Stomach (tissue), 9 donors: Measurements from ENCODE around the gene ZFP82. TPM values are rescaled to one million over a fixed set of nuclear protein-coding genes. Genes with fewer than 3 reads are reported as not detected.

Source experiments
- DNase-seq, 2 donors: peaks; one replicate each; pipeline versions ENCODE4 v3.0.0 to v3.0.0-alpha.2; 2013 to 2019
- H3K27ac ChIP-seq, 5 donors: fragments of 200-600 bp in 4 of 5; sonication (generic) in 4 of 5; one replicate each; pipeline ENCODE4 v1.5.1; 2013 to 2019; ENCODE audit warnings: mild to moderate bottlenecking in 1 of 5, moderate library complexity in 1 of 5
- H3K27me3 ChIP-seq, 3 donors: fragments of 200-600 bp; sonication (generic); one replicate each; pipeline ENCODE4 v1.5.1; 2017 to 2019; ENCODE audit warnings: mixed run types in 1 of 3
- H3K36me3 ChIP-seq, 4 donors: fragments of 200-600 bp; sonication (generic); 1 replicate in 3 of 4; 2 replicates in 1 of 4; pipeline ENCODE4 v1.5.1; 2016 to 2019
- H3K4me1 ChIP-seq, 4 donors: fragments of 200-600 bp; sonication (generic); one replicate each; pipeline ENCODE4 v1.5.1; 2016 to 2019
- H3K4me3 ChIP-seq, 4 donors: fragments of 200-600 bp; sonication (generic) in 3 of 4; one replicate each; pipeline ENCODE4 v1.5.1; 2016 to 2019; ENCODE audit warnings: mild to moderate bottlenecking in 1 of 4
- H3K9me3 ChIP-seq, 4 donors: fragments of 200-600 bp; sonication (generic); one replicate each; pipeline ENCODE4 v1.5.1; 2016 to 2019
- EP300 ChIP-seq: sonication (generic); formaldehyde crosslinking; IDR thresholded peaks from one replicate; pipeline ENCODE4 v1.6.1; 2017; ENCODE audit warnings: antibody characterized with exemption
- POLR2A ChIP-seq, 4 donors: fragments of 450-650 bp; IDR thresholded peaks; one replicate each; pipeline ENCODE4 v1.6.1; 2016; ENCODE audit warnings: antibody characterized with exemption in 4 of 4, control low read depth in 2 of 4, mild to moderate bottlenecking in 1 of 4, moderate library complexity in 1 of 4
- POLR2AphosphoS5 ChIP-seq, 3 donors: sonication (generic); formaldehyde crosslinking; IDR thresholded peaks; one replicate each; pipeline ENCODE4 v1.6.1; 2016; ENCODE audit warnings: antibody characterized with exemption in 3 of 3
- WGBS, 5 donors: extraction: QIAGEN DNeasy Blood & Tissue Kit in 3 of 5; methylation state at CpG; one replicate each; pipeline versions ENCODE4 v1.1.5 to v1.1.7; 2013 to 2018; 5-methylcytosine and 5-hydroxymethylcytosine counted together
- intact Hi-C: fragments of 100-400 bp; cut with DNase I; formaldehyde crosslinking; loops from one replicate; pipeline ENCODE4 v1.15.1; 2023; ENCODE audit warnings: low total_unique reads
- polyA plus RNA-seq, 3 donors: library from polyadenylated mRNA; stranded (reverse); fragments of 200-250 nt; gene quantifications; one replicate each; pipeline ENCODE4 v1.2.3, GENCODE V29; 2013
- total RNA-seq, 5 donors: library from RNA; depleted of rRNA; stranded (reverse); fragments of >200 nt; gene quantifications; one replicate each; pipeline versions ENCODE4 v1.1.0 to v1.2.3, GENCODE V29; 2014 to 2016
- TF ChIP-seq, protein P1 (sequence below), 7 experiments: fragments of 450-650 bp in 4 of 7; fragments of 200-600 bp in 3 of 7; sonication (generic) in 3 of 7; IDR thresholded peaks; one replicate each; pipeline ENCODE4 v1.5.1; 2016 to 2019; ENCODE audit warnings: antibody characterized with exemption in 7 of 7, control low read depth in 2 of 7, mild to moderate bottlenecking in 1 of 7
- donor health status: healthy with polysubstance abuse.
- donor health status: Bipolar disorder and iron deficiency.
- donor health status: healthy.

The ZFP82 gene
- total and polyA plus RNA-seq, 8 donors: 0.29 to 7.3 (median 1.2) TPM

DNA sequence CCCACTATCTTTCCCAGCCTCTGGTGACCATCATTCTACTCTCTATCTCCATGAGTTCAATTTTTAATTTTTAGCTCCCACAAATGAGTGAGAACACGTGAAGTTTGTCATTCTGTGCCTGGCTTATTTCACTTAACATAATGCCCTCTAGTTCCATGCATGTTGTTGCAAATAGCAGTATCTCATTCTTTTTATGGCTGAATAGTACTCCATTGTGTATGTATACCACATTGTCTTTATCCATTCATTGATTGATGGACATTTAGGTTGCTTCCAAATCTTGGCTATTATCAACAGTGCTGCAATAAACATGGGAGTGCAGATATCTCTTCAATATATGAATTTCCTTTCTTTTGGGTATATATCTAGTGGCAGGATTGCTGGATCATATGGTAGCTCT is 22.9 kb upstream of the ZFP82 start:
- Histone ChIP-seq H3K27me3 (no peaks in the 10 kb centered on the region), H3K36me3 (peaks cover 2 to 12% (median 5%) of the 10 kb centered on the region in 4 donors), H3K9me3 (peaks cover 39 to 100% (median 82%) of the 10 kb centered on the region in 4 donors), H3K4me1 (no peaks in the 10 kb centered on the region), H3K4me3 (no peak overlapping the region), H3K27ac (no peak overlapping the region)
- 70 to 85% (median 77%) methylated on average over 1 of the region's 1 CpG for WGBS, 5 donors
- DNase-seq: no peak
- TF ChIP-seq EP300 (no peak), POLR2AphosphoS5 (IDR thresholded peaks at IDR 0.05) (no peak), POLR2A (IDR thresholded peaks at IDR 0.05) (no peak)
- TF ChIP-seq, protein P1, sequence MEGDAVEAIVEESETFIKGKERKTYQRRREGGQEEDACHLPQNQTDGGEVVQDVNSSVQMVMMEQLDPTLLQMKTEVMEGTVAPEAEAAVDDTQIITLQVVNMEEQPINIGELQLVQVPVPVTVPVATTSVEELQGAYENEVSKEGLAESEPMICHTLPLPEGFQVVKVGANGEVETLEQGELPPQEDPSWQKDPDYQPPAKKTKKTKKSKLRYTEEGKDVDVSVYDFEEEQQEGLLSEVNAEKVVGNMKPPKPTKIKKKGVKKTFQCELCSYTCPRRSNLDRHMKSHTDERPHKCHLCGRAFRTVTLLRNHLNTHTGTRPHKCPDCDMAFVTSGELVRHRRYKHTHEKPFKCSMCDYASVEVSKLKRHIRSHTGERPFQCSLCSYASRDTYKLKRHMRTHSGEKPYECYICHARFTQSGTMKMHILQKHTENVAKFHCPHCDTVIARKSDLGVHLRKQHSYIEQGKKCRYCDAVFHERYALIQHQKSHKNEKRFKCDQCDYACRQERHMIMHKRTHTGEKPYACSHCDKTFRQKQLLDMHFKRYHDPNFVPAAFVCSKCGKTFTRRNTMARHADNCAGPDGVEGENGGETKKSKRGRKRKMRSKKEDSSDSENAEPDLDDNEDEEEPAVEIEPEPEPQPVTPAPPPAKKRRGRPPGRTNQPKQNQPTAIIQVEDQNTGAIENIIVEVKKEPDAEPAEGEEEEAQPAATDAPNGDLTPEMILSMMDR (IDR thresholded peaks at IDR 0.05): no peak
- intact Hi-C loops: no loop called here

DNA sequence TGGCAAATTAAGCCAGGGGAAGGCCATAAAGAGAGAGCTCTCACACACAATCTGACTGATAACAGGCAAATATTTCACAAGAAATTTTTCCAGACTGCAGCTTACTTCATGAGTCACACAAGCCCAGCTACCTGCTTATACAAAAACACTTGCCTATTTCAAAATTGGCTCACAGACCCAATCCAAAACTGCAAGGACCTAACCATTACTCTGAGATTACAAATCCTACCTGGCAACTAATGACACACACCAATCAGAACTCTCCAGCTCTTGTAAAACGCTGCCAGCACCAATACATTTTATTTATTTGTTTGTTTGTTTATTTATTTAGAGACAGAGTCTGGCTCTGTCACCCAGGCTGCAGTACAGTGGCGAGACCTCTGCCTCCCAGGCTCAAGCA is 18.1 kb upstream of the ZFP82 start:
- Histone ChIP-seq H3K9me3 (peaks cover 12 to 96% (median 63%) of the 10 kb centered on the region in 4 donors), H3K36me3 (no peaks in the 10 kb centered on the region), H3K27ac (no peak overlapping the region), H3K27me3 (no peaks in the 10 kb centered on the region), H3K4me1 (no peaks in the 10 kb centered on the region), H3K4me3 (no peak overlapping the region)
- TF ChIP-seq EP300 (no peak), POLR2A (IDR thresholded peaks at IDR 0.05) (no peak), POLR2AphosphoS5 (IDR thresholded peaks at IDR 0.05) (no peak)
- TF ChIP-seq, protein P1 (IDR thresholded peaks at IDR 0.05): no peak
- WGBS, 5 donors: 41 to 48% (median 47%) methylated on average over 2 of the region's 2 CpGs
- no peak for DNase-seq
- intact Hi-C loops: no loop called here

DNA sequence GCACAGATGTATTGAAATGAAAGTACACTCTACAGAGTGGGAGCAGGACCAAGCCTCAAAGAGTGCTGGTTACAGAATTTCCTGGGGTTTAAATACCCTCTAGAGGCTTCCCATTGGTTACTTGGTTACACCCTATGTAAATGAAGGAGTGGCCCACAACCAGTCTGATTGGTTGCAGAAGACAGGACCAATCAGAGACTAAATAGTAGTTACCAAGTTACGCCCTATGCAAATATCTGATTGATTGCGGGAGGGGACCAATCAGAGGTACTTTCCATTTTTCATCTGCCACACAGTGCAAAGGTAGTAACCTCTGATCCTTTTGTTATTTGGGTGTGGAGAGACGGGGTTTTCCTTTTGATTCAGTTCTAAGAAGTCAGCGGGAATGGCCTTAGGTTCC is 5.5 kb upstream of the ZFP82 start:
- Histone ChIP-seq H3K36me3 (no peaks in the 10 kb centered on the region), H3K4me3 (no peak overlapping the region), H3K27ac (no peak overlapping the region), H3K4me1 (peaks cover 0 to 14% (median 5%) of the 10 kb centered on the region in 4 donors), H3K9me3 (peaks cover 4 to 65% (median 29%) of the 10 kb centered on the region in 4 donors), H3K27me3 (peaks cover 0 to 20% (median 8%) of the 10 kb centered on the region in 3 donors)
- 79 to 85% (median 81%) methylated on average over 4 of the region's 4 CpGs for WGBS, 5 donors
- intact Hi-C loops: no loop called here
- no peak for DNase-seq
- TF ChIP-seq POLR2AphosphoS5 (IDR thresholded peaks at IDR 0.05): no peak
- TF ChIP-seq EP300: no peak
- TF ChIP-seq, protein P1 (IDR thresholded peaks at IDR 0.05): no peak
- no peak for TF ChIP-seq POLR2A (IDR thresholded peaks at IDR 0.05)

DNA sequence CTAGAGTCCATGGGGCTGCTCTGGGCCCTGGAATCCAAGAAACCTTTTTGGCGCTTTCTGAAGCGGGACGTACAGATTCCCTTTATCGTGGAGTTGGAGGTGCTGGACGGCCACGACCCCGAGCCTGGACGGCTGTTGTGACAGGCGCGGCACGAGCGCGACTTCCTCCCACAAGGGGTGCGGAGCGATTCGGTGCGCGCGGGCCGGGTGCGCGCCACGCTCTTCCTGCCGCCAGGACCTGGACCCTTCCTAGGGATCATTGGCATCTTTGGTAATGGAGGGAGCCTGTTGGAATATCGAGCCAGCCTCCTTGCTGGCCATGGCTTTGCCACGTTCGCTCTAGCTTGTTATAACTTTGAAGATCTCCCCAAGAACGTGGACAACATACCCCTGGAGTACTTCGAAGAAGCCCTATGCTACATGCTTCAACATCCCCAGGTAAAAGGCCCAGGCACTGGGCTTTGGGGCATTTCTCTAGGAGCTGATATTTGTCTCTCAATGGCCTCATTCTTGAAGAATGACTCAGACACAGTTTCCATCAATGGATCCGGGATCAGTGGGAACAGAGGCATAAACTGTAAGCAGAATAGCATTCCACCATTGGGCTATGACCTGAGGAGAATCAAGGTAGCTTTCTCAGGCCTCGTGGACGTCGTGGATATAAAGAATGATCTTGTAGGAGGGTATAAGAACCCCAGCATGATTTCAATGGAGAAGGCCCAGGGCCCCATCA is 3.5 kb upstream of the ZFP82 start:
- peaks cover 4 to 69% (median 27%) of the 10 kb centered on the region in 4 donors for H3K9me3 ChIP-seq
- H3K4me1 ChIP-seq: peaks cover 9 to 29% (median 20%) of the 10 kb centered on the region in 4 donors
- peak overlapping the region; percentile 35 to 52 (median 44) for H3K4me3 ChIP-seq
- peaks cover 0 to 23% (median 8%) of the 10 kb centered on the region in 3 donors for H3K27me3 ChIP-seq
- intact Hi-C loops: no loop called here
- WGBS, 5 donors: 24 to 45% (median 26%) methylated on average over 15 to 33 of the region's 33 CpGs
- TF ChIP-seq, protein P1 (IDR thresholded peaks at IDR 0.05): no peak
- TF ChIP-seq POLR2A (IDR thresholded peaks at IDR 0.05) (no peak), EP300 (no peak), POLR2AphosphoS5 (IDR thresholded peaks at IDR 0.05) (no peak)
- H3K36me3 ChIP-seq: no peaks in the 10 kb centered on the region
- DNase-seq: no peak
- H3K27ac ChIP-seq: peak overlapping the region in 3 of 5 donors; percentile 38 to 55 (median 50)
